HAP-1 (cell line): ENCODE results near the gene PLEKHG4.

Experiments used
- DNase-seq, 2 experiments: peaks; one replicate each; pipeline ENCODE4 v3.0.0-alpha.2; 2016 to 2020; ENCODE audit warnings: low spot score in 2 of 2
- H3K27me3 ChIP-seq: fragments of 250-450 bp; sonication (Bioruptor Pico); 2 replicates; pipeline ENCODE4 v1.5.1; 2020; ENCODE audit warnings: low read depth, mild to moderate bottlenecking, moderate library complexity
- H3K36me3 ChIP-seq: fragments of 250-450 bp; sonication (Bioruptor Pico); replicated peaks from 2 replicates; pipeline ENCODE4 v1.5.1; 2020; ENCODE audit warnings: mild to moderate bottlenecking
- H3K4me1 ChIP-seq: fragments of 250-450 bp; sonication (Bioruptor Pico); 2 replicates; pipeline ENCODE4 v1.5.1; 2020; ENCODE audit warnings: mild to moderate bottlenecking
- H3K4me3 ChIP-seq: fragments of 250-450 bp; sonication (Bioruptor Pico); 2 replicates; pipeline ENCODE4 v1.5.1; 2020; ENCODE audit warnings: mild to moderate bottlenecking, moderate library complexity
- H3K9me3 ChIP-seq: fragments of 250-450 bp; sonication (Bioruptor Pico); 2 replicates; pipeline ENCODE4 v1.5.1; 2020; ENCODE audit warnings: mild to moderate bottlenecking, moderate library complexity
- in situ Hi-C: fragments of 300-500 bp; cut with MboI; formaldehyde crosslinking; loops from 3 replicates; pipeline ENCODE4 v1.14.3; 2020; ENCODE audit warnings: low sequenced_read_pairs, inconsistent platforms, mixed read lengths

Gene PLEKHG4

DNA sequence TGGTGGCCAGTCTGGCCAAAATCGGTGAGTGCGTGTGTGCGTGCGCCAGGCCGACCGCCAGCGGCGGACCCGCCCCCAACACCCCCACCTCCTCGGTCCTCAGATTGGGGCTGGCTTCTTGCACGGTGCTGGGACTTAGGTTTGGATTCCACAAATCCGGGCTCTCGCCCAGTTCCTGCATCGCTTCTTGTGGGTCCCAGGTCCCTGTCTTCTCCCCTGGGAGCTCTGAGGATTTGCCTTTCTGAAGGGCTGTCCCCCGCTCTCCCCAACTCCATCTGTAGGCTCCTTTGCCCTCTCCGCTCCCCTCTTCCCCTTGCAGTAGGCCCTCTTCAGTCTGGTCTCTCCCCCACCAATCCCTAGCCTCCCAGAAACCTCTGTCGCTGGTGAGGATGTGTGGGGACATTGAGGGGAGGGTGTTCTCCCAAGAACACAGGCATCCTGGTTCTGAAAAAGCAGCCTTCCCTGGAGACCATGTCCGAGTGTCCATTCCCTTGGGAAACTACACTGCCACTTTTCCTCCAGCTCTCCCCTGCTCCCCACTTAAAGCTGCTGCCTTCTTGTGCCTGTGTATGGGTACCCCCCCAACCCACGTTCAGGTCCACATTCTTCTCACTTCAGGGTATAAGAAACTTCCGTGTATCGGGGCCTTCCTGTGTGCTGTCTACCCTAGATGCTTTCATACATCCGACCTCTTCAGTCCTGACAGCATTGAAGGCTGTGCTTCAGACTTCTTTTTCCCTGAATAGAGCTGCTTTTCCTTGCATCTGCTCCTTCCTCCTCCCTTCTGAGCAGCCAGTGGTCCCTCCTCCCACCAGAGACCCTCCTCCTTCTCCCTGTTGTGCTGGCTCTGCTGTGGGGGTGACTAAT, 29.9 kb upstream of the PLEKHG4 start:
- H3K36me3 ChIP-seq = 0 out of 2 replicates have a peak, but pooled peaks cover 3% of the 10 kb centered on the region
- no peak overlapping the region for H3K4me3 ChIP-seq
- H3K4me1 ChIP-seq = peaks cover 13% of the 10 kb centered on the region
- peaks cover 26% of the 10 kb centered on the region for H3K27me3 ChIP-seq
- DNase-seq = no peak
- in situ Hi-C loops = no loop called here
- no peaks in the 10 kb centered on the region for H3K9me3 ChIP-seq

DNA sequence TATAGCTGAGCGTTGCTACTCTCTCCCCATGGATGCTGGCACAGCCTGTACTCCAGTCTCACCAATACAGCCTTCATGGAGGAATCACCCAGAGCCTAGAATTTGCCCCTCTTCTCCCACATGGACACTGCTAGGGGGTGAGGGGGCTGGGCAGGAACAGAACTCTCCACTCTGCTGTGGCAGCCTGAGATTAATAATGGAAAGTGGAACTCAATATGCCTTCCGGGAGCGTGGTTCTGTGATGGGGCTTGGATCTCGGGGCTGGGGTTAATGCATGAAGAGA, 29.3 kb upstream of the PLEKHG4 start:
- H3K4me3 ChIP-seq = no peak overlapping the region

DNA sequence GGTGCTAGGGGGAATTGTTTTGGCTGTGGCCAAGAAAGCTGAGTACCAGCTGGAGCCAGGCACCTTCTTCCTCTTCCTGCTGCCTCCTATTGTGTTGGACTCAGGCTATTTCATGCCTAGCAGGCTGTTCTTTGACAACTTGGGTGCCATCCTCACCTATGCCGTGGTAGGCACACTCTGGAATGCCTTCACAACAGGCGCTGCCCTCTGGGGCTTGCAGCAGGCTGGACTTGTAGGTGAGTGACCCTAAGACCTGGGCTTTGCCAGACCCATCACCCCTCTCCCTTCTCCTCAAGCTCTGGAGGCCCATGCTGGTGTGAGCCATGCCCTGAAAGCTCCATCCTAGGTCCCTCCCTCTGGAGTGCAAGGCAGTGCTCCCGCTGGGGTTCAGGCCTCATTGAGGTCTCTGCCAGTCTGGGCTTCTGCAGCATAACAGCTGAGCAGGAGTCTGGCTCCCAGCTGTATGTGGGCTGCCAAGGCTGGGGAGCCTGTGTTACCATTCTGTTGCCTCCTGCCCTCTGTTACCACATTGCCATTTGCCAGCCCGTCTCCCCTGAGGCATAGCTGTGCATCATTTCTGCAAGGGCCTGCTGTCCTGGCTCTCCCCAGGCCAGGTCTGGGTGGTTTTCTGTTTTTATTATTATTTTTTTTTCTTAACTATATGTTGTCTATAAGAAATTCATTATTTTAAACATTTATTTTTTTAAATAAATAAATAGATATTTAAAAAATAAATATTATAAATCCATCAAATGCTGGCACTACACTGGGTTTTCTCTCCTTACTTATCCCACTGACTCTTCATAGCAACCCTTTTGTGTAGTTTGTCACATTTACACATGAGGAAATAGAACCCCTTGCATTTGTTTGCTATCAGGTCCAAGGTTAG, 26.5 kb upstream of the PLEKHG4 start:
- in situ Hi-C loops = no loop called here
- Histone ChIP-seq H3K4me3 (no peak overlapping the region), H3K36me3 (no peaks in the 10 kb centered on the region), H3K27me3 (peaks cover 25% of the 10 kb centered on the region), H3K9me3 (no peaks in the 10 kb centered on the region), H3K4me1 (peaks cover under 1% of the 10 kb centered on the region)
- no peak for DNase-seq

More for the DNA sequence above, 29.3 kb upstream of the PLEKHG4 start:
- in situ Hi-C loops = no loop called here
- Histone ChIP-seq H3K27me3 (peaks cover 26% of the 10 kb centered on the region), H3K4me1 (peaks cover 12% of the 10 kb centered on the region), H3K36me3 (0 out of 2 replicates have a peak, but pooled peaks cover 3% of the 10 kb centered on the region), H3K9me3 (no peaks in the 10 kb centered on the region)
- DNase-seq = no peak

DNA sequence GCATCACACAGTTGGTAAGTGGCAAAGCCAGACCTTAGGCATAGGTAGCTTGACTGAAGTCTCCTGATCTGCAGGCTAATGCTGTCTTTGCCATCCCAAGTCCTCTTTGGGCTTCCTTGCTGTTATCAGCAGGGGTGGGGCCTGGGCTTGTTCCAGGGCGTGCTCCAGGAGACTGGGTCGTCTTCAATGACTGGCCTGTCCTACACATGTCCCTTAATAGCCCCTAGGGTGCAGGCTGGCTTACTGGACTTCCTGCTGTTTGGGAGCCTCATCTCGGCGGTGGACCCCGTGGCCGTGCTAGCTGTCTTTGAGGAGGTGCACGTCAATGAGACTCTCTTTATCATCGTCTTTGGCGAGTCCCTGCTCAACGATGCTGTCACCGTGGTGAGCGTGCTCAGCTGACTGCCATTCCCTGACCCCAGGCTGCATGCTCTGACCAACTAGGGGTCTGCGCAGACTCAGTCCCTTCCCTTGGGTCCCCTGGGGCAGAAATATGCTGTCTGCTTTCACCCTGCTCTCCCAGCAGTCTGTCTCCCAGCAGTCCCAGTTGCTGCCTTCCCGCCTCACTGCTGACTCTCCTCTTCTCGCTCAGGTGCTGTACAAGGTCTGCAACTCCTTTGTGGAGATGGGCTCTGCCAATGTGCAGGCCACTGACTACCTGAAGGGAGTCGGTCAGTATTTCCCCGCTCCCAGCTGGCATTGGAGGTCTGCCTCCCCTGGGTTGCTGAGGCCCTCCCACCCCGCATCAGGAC, 24.4 kb upstream of the PLEKHG4 start:
- Histone ChIP-seq H3K27me3 (peaks cover 5% of the 10 kb centered on the region), H3K4me1 (no peaks in the 10 kb centered on the region), H3K36me3 (no peaks in the 10 kb centered on the region), H3K9me3 (no peaks in the 10 kb centered on the region), H3K4me3 (no peak overlapping the region)
- no peak for DNase-seq
- in situ Hi-C loops = no loop called here

DNA sequence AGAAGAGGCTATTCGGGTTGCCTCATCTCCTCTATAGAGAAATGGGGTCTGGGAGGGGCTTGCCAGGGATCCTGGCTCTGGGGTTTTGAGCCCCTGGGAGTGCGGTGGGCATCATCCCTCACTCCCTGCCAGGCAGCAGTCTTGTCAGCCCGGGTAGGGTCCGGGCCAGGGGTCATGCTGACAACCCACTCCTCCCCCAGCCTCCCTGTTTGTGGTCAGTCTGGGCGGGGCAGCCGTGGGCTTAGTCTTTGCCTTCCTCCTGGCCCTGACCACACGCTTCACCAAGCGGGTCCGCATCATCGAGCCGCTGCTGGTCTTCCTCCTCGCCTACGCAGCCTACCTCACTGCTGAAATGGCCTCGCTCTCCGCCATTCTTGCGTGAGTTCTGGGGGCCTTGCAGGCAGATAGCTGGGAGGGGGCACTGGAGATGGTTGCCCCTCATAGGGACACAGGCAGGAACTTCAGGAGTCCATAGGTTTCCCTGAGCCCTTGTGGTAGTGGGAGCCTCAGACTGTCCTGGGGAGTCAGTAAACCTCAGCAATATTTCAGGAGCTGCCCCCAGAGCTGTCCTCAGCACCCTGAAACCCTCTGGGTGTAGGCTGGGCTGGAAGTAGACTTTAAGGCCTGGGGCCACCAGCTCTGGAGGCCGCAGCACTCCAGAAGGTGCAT, 23.6 kb upstream of the PLEKHG4 start:
- Histone ChIP-seq H3K4me3 (no peak overlapping the region), H3K27me3 (no peaks in the 10 kb centered on the region), H3K4me1 (no peaks in the 10 kb centered on the region), H3K36me3 (no peaks in the 10 kb centered on the region), H3K9me3 (no peaks in the 10 kb centered on the region)
- in situ Hi-C loops = no loop called here
- DNase-seq = no peak

DNA sequence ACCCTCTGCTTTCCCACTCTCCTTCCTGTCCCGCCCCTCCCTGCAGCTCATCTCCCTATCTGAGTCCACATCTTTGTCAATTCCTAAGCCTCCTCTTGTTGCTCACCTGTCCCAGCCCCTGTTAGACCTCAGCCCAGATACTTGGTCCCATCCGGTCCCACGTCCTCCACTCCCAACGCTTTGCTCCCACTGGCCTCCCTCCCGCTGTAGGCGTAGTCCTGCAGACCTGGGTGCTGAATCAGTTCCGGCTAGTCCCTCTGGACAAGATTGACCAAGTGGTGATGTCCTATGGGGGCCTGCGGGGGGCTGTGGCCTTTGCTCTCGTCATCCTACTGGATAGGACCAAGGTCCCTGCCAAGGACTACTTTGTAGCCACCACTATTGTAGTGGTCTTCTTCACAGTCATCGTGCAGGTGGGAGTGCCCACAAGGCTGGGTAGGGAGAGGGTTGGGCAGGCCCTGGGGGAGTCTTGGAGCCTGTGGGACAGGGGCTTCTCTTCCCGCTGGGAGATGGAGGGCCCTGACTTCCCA, 22.6 kb upstream of the PLEKHG4 start:
- DNase-seq = no peak
- no peaks in the 10 kb centered on the region for H3K9me3 ChIP-seq
- no peaks in the 10 kb centered on the region for H3K27me3 ChIP-seq
- in situ Hi-C loops = no loop called here
- no peak overlapping the region for H3K4me3 ChIP-seq
- H3K36me3 ChIP-seq = no peaks in the 10 kb centered on the region
- no peaks in the 10 kb centered on the region for H3K4me1 ChIP-seq

DNA sequence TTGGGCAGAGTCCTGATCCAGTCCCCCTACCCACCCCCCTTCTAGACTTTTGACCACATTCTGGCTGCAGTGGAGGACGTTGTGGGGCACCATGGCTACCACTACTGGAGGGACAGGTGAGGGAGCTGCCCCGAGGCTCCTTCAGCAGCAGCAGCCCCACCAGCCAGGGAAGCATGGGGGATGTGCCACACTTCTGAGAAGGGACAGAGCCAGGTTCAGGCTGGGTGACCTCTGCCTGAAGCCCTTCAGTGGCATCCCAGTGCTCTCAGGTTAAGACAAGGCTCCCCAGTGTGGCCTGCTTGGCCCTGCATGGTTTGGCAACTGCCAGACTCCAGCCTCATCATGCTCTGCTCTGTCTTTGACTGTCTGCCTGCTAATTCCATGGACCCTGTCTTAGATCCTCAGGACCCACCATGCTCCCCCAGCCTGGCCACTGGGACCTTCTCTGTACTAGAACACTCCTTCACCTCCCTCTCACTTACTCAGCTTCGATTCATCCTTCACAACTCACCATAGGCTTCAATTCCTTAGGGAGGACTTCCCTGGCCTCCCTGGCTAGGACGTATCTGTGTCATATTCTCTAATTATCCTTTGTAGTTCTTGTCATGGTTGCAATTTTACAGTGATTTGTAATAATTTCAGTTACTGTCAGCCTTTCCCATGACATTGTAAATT, 21.7 kb upstream of the PLEKHG4 start:
- H3K4me3 ChIP-seq = no peak overlapping the region
- H3K36me3 ChIP-seq = no peaks in the 10 kb centered on the region
- in situ Hi-C loops = no loop called here
- H3K4me1 ChIP-seq = no peaks in the 10 kb centered on the region
- no peaks in the 10 kb centered on the region for H3K9me3 ChIP-seq
- H3K27me3 ChIP-seq = no peaks in the 10 kb centered on the region; the same call in 1 of the 2 replicates
- DNase-seq = no peak

DNA sequence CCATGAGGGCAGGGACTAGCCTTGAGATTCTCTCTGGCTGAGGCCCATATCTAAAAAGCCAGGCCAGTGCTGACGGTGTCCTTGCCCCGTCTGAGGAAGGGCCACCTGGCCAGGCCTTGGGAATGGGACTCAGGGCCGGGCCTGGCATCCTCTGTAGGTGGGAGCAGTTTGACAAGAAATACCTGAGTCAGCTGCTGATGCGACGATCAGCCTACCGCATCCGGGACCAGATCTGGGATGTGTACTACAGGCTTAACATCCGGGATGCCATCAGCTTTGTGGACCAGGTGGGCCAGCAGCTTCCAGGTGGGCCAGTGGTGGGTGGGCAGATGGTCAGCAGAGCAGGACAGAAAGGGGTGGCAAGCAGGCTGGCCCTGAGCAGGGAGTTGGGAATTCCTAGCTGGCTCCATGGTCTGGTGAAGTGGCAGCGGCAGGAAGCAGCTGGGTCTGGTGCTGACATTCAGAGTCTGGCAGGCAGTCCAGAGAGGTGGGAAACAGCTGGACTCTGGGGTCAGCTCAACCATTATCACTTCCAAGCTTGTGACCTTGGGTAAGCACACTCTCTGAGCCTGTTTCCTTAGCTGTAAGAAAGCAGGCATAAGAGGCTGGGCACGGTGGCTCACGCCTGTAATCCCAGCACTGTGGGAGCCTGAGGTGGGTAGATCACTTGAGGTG, 21.0 kb upstream of the PLEKHG4 start:
- in situ Hi-C loops = no loop called here
- Histone ChIP-seq H3K9me3 (no peaks in the 10 kb centered on the region), H3K4me1 (no peaks in the 10 kb centered on the region), H3K27me3 (peaks cover 5% of the 10 kb centered on the region), H3K4me3 (no peak overlapping the region), H3K36me3 (no peaks in the 10 kb centered on the region)
- DNase-seq = no peak

DNA sequence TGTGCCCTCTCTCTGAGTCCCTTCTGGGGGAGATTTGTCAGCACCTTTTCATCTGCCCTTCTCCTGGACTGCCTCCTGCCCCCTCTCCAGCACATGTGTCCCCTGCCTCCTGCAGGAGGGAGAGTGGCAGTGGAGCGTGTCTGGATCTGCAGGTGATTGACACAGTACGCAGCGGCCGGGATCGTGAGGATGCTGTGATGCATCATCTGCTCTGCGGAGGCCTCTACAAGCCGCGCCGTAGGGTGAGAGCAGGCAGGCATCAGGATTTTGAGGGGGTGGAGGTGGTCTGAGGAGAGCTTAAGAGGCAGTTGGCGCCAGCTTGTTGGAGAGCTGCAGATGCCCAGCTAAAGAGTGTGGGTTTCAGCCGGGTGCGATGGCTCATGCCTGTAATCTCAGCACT, 19.6 kb upstream of the PLEKHG4 start:
- H3K4me3 ChIP-seq = no peak overlapping the region
- no peaks in the 10 kb centered on the region for H3K36me3 ChIP-seq
- no peaks in the 10 kb centered on the region for H3K4me1 ChIP-seq
- no peak for DNase-seq
- in situ Hi-C loops = no loop called here
- no peaks in the 10 kb centered on the region for H3K9me3 ChIP-seq
- H3K27me3 ChIP-seq = peaks cover 6% of the 10 kb centered on the region

DNA sequence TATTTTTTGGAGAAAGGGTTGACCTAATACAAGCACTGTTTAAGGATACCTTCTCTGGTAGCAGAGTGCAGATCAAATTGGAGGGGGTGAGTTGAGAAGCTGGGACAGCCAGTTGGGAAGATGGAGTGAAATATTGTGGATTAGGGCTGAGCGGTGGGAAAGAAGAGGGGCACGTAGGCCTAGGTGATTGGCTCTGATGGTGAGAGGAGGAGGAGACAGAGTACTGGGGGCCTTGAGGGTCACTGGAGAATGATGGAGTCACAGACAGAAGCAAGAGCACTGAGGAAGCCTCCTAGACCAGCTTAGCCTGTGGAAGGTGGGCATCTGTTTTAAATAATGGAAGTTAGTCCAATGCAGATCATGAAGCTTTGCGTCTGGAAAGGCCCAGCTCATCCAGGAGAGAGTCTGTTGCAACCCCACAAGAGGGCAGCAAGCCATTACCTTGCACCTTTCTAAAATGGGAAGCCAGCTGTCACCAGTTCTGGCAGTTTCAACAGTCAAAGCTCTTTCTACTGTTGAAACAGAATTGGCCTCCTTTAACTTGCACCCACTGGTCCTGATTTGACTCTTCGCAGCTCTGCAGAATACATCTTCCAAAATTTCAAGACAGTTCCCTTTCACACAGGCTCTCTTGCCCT, 18.8 kb upstream of the PLEKHG4 start:
- Histone ChIP-seq H3K4me3 (no peak overlapping the region), H3K9me3 (no peaks in the 10 kb centered on the region), H3K36me3 (no peaks in the 10 kb centered on the region), H3K4me1 (no peaks in the 10 kb centered on the region), H3K27me3 (peaks cover 6% of the 10 kb centered on the region)
- in situ Hi-C loops = no loop called here
- no peak for DNase-seq

DNA sequence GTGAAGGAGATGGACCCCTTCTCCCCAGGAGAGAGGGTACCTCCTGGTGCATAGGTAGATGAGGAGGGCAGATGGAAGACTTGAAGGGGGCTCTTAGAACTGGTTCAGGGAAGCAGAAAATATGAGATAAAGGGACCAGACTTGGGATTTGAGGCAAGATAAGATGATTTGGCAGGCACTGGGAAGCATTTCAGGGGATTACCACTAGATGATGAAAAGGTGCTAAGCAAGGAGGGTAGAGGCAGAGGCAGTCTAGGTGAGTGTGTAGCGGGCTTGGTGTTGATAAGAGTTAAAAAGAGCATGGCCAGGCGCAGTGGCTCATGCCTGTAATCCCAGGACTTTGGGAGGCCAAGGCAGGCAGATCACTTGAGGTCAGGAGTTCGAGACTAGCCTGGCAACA, 16.1 kb upstream of the PLEKHG4 start:
- Histone ChIP-seq H3K36me3 (no peaks in the 10 kb centered on the region), H3K4me1 (no peaks in the 10 kb centered on the region), H3K9me3 (no peaks in the 10 kb centered on the region), H3K4me3 (no peak overlapping the region), H3K27me3 (peaks cover 6% of the 10 kb centered on the region)
- in situ Hi-C loops = no loop called here
- DNase-seq = no peak

DNA sequence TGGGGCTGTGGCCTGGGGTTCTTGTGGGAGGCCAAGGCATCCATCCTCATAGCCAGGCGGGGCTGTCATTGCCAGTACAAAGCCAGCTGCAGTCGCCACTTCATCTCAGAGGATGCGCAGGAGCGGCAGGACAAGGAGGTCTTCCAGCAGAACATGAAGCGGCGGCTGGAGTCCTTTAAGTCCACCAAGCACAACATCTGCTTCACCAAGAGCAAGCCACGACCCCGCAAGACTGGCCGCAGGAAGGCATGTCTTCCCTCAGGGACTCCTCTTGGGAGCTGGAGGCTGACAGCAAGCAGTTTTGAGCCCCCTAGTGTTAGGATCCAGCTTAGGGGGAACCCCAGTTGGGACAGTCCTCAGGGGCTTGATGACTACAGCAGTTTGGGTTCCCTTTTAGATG, 15.1 kb upstream of the PLEKHG4 start:
- Histone ChIP-seq H3K4me3 (no peak overlapping the region), H3K27me3 (peaks cover 6% of the 10 kb centered on the region), H3K36me3 (no peaks in the 10 kb centered on the region), H3K9me3 (no peaks in the 10 kb centered on the region), H3K4me1 (no peaks in the 10 kb centered on the region)
- in situ Hi-C loops = no loop called here
- no peak for DNase-seq
